Activated CD4-positive, alpha-beta T cell treated with anti-CD3 and anti-CD28 coated beads, Interleukin-2, amount 50 U/mL, for 1 hour (primary cell): Measurements from ENCODE around the gene MED15.
"Not testable (repeated sequence)": the region's sequence is repeated elsewhere in the genome, so short reads cannot be mapped to it uniquely, and the experiment has no call there.

Experiments
- DNase-seq: peaks from one replicate; pipeline ENCODE4 v3.0.0-alpha.2; 2020

MED15 gene

DNA sequence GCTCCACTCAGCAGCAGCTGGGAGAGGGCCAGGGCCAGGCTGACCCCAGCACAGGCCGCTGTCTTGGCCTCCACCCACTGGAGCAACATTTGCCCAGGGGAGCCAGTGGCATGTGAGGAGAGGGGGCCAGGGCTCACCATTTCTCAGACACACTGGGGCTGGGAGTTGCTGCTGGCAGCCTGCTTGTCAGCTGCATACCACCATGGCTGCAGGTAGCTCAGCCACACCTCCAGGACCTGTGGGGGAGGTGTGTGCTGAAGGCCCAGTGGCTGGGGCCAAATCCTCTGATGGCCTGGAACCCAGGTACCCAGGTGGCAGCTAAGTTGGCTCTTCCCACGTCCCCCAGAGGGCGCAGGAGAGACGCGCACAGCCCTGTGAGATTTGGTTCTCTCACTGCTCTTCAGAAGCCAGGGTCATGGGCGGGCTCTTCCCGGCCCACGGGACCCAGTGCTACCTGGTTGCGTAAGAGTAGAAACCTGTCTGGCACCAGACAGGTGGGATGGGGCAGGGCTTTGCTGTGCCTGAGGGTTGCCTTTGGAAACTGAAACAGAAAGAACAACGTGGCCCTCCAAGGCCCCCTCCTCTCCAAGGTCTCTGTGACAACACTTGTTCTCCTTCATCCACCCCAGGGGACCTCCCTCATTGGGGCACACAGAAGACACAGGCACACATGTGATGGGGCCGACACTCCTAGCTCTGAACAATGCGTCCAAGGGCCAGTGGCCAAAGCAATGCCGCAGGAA lies 98.8 kb downstream of the MED15 start:
- DNase-seq: peak; percentile 69

DNA sequence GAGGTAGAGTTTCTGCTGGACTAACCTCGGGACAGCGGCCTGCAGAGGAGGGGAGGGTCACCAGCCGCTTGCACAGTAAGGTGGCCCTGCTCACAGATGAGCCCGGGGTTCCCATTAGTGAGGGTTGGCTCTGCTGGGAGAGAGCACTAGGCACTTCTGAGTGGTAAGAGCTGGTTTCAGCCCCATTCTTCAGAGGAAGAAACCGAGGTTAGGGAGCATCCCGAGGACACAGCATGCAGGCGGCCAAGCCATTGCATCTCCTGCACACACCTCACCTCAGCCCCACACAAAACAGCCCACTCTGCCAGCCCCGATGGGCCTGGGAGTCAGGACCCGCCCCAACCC lies 99.3 kb downstream of the MED15 start:
- DNase-seq: no peak

GRCh38 chr22:20607157-20607907 lies 99.9 kb downstream of the MED15 start:
- no peak for DNase-seq

GRCh38 chr22:20610243-20610686 lies 102.9 kb downstream of the MED15 start:
- no peak for DNase-seq

- DNase-seq: no peak
Measured at GRCh38 chr22:20610757-20611156, 103.3 kb downstream of the MED15 start.

DNA sequence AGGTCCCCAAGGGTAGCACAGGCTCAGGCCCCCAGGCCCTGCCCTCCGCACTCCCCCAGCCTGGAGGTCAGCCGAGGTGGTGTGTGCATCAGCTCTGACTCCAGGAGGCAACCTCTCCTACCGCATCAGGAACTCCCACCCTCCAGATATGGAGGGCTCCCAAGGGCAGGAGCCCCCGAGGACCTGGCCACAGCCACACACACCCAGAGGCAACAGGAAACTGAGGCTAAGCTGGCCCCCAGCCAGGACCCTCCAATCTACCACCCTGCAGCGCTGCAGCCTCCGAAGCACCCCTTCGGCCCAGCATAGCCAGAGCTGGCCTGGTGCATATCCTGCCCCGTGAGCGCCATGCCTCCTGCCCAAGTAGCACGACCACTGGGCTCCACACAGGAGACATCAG lies 104.0 kb downstream of the MED15 start:
- DNase-seq: no peak

DNA sequence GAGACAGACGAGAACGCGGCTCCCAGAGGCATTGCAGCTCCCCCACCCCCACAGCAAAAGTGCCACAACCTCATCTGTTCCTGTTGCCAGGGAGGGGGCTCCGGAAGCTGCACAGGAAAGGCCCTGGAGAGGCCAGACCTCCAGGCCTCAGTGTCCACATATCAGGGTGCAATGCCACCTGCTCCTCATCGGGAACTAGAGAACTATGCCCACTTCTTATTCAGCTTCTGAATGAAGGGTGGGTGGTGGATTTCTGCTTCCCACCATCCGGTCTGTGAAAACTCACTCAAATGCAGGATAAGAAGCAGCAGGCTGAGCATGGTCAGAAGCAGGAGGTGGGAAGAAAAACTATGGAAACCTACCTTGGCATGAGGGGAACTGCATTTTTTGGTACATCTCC lies 105.9 kb downstream of the MED15 start:
- DNase-seq: no peak

GRCh38 chr22:20615021-20615420 lies 107.6 kb downstream of the MED15 start:
- DNase-seq: no peak

- DNase-seq: no peak
Measured at GRCh38 chr22:20615533-20616450, 108.4 kb downstream of the MED15 start.

GRCh38 chr22:20616451-20617043 lies 109.1 kb downstream of the MED15 start:
- DNase-seq: no peak

GRCh38 chr22:20618488-20618887 lies 111.1 kb downstream of the MED15 start:
- no peak for DNase-seq

- DNase-seq: no peak
Measured at GRCh38 chr22:20619045-20619892, 111.9 kb downstream of the MED15 start.

- DNase-seq: not testable (repeated sequence)
Measured at GRCh38 chr22:20619893-20620194, 112.4 kb downstream of the MED15 start.

DNA sequence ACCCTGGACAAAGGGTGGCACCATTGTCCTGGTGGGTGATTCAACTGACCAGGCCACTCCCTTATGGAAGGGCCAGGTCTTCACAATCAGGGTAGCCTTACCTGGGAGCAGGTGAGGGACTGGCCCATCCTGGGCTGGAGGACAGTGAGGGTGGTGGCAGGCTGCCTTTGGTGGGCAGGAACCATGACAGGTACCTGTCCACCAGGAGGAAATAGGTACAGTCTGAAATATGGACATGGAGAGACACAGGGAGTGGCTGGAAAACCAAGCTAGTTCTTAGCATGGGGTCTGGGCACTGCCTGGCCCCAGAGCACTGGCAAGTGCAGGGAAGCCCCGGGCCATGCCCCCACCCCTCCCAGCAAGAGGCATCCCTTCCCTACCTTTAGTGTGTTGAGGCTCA lies 113.8 kb downstream of the MED15 start:
- DNase-seq: no peak

GRCh38 chr22:20622650-20623339 lies 115.4 kb downstream of the MED15 start:
- no peak for DNase-seq

GRCh38 chr22:20624161-20624616 lies 116.8 kb downstream of the MED15 start:
- no peak for DNase-seq

DNA sequence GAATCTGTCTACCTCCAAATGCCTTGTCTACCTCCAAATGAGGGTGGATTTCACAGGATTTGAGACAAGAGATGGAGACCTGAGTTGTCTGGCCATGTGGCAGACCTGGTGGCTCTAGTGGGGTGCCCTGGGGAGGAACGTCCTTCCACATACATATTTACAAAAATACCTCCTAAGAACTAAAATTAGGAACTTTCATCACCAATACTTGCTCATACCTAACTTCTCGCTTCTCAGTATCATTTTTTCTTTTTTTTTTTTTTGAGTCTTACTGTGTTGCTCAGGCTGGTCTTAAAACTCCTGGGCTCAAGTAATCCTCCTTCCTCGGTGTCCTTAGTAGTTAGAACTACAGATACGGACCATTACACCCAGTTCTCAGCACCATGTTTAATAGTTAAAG lies 117.9 kb downstream of the MED15 start:
- DNase-seq: no peak

DNA sequence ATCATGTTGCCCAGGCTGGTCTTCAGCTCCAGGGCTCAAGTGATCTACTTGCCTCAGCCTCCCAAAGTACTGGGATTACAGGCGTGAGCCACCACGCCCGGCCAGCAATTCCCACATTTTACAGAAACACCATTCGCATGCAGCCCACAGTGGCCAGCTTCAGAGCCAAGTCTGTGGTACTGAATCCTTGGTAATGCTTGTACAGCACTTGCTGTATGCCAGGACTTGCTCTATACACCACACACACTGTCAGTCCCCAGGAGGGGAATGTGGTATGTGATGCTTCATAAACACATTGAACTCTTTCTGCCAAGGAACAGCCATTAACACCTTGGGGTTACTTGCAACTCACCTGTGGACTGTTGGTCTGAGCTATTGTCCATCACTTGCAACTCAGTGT lies 119.4 kb downstream of the MED15 start:
- no peak for DNase-seq

DNA sequence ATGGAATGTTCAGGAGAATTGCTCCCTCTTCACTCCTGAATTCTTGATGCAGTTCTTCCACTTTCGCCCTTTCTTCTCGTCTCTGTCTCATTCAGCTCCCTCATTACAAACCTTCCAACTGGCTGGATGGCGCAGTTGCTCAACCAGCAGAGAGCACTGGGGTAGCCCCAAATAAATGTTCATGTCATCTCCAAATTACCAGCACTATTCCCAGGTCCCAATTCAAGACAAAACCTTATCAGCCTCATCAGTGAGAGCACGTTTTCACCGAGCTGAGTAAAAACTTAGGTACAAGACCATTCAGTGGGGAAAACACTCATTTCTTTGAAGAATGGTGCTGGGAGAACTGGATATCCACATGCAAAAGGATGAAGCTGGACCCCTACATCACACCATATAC lies 120.0 kb downstream of the MED15 start:
- no peak for DNase-seq

DNA sequence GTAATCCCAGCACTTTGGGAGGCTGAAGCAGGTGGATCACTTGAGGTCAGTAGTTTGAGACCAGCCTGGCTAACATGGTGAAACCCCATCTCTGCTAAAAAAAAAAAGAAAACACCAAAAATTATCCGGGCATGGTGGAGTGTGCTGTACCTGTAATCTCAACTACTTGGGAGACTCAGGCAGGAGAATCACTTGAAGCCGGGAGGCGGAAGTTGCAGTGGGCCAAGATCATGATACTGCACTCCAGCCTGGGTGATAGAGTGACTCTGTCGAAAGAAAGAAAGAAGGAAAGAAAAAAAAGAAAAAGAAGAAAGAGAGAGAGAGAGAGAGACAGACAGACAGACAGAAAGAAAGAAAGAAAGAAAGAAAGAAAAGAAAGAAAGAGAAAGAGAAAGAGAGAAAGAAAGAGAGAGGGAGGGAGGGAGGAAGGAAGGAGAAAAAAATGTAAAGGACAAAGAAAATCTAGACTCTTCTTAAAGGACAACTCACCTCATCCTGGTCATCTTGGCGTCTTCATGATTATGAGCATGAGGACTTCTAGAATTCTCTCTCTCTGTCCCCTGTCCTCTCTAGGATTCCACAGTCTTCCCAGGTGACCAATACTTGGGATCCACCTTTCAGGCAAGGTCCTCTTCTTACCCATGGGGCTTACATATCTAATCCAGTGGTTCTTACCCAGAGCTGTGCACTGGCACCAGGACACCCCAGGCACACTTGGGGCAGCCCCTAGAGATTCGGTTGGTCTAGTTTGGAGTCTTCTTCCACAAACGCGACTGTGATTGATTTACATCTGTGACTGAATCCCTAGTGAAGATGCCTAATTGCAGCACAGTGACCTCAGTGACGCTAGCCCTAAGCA lies 120.9 kb downstream of the MED15 start:
- no peak for DNase-seq

GRCh38 chr22:20629401-20629800 lies 122.0 kb downstream of the MED15 start:
- DNase-seq: no peak
